Liver (tissue), 3 donors: Measurements from ENCODE around the gene SLC35B1.

Experiments
- CTCF ChIP-seq: fragments of 150-350 bp; IDR thresholded peaks from 2 replicates; pipeline ENCODE4 v1.5.1; 2017; ENCODE audit warnings: improper control_type of control experiment, low read depth, low read length; ENCODE audit not compliant: missing input control
- GABPA ChIP-seq, 2 donors: IDR thresholded peaks in 1 of 2; conservative IDR thresholded peaks in 1 of 2; 2 replicates each; pipeline ENCODE4 v1.6.1; 2016; ENCODE audit warnings: antibody characterized with exemption in 2 of 2, mild to moderate bottlenecking in 1 of 2, moderate library complexity in 1 of 2
- HNF4A ChIP-seq, 2 donors: conservative IDR thresholded peaks; 2 replicates each; pipeline ENCODE4 v1.6.1; 2016; ENCODE audit warnings: antibody characterized with exemption in 2 of 2, mild to moderate bottlenecking in 2 of 2
- JUND ChIP-seq, 2 donors: IDR thresholded peaks; 2 replicates each; pipeline ENCODE4 v1.6.1; 2016; ENCODE audit warnings: antibody characterized with exemption in 2 of 2
- TF ChIP-seq, protein P1 (sequence below): IDR thresholded peaks from 2 replicates; pipeline ENCODE4 v1.6.1; 2016; ENCODE audit warnings: antibody characterized with exemption
- donor health status: healthy.
- donor health status: healthy.

DNA sequence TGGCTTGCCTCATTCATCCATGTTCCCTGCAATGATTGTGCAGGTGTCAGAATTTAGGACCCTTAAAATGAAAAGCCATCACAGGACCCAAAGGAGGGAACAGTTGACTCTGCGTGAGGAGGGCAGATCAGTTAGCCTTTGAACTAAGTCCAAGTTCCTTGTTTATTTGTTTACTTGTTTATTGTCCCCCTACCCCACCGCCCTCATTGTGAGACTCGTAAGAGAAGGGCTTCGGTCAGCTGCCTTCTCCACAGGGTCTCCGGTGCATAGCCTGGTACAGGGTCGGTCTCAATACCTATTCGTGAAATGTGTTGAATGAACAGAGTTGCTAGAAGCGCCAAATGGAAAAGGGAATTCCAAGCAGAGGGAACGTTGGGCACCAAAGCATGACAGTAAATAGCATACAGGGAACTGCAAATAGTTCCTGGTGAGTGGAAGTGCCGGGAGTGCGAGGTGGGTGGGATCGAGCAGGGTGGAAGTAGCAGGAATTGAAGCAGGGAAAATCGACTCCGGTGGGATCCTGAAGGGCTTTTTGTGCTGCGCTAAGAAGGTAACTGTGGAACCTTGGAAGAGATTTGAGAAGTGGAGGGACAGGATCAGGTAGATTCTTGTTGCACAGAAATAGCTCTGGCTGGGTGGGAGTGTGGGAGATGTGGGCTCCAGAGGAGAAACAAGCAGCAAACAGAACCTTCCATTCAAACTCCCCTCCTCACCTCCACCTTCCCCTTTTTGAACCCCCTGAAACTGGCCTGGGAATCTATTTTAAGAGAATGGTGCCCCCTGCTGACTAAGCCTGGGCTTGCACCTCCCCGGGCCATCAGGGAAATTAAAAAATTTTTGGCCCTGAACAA lies 12.7 kb downstream of the SLC35B1 start:
- TF ChIP-seq CTCF, result peak; percentile 97
- TF ChIP-seq GABPA (IDR thresholded peaks at IDR 0.05 in 1 of 2, conservative IDR thresholded peaks at IDR 0.05 in 1 of 2), result no peak
- TF ChIP-seq, protein P1, sequence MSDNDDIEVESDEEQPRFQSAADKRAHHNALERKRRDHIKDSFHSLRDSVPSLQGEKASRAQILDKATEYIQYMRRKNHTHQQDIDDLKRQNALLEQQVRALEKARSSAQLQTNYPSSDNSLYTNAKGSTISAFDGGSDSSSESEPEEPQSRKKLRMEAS, result no peak
- TF ChIP-seq HNF4A (conservative IDR thresholded peaks at IDR 0.05), result peak in 1 of 2 donors; percentile 7
- TF ChIP-seq JUND (IDR thresholded peaks at IDR 0.05), result no peak
